Endothelial cell of umbilical vein (primary cell): Measurements from ENCODE around the gene CABCOCO1.

Experiments
- CTCF ChIP-seq, 2 donors: IDR thresholded peaks; 1 replicate in 1 of 2; 2 replicates in 1 of 2; pipeline ENCODE4 v1.5.1; 2011; ENCODE audit warnings: low read length in 2 of 2, mild to moderate bottlenecking in 2 of 2, moderate library complexity in 2 of 2, control low read depth in 1 of 2, inconsistent platforms in 1 of 2, low read depth in 1 of 2; ENCODE audit not compliant: insufficient read depth in 1 of 2; ENCODE audit errors: extremely low read depth in 1 of 2
- EZH2 ChIP-seq: IDR thresholded peaks from 2 replicates; pipeline ENCODE4 v1.6.1; 2012; ENCODE audit warnings: borderline replicate concordance, low read depth, mild to moderate bottlenecking, moderate library complexity, low read length, inconsistent platforms; ENCODE audit not compliant: severe bottlenecking
- GATA2 ChIP-seq: IDR thresholded peaks from 2 replicates; pipeline ENCODE4 v1.7.0; 2011; ENCODE audit warnings: low read depth, mild to moderate bottlenecking, moderate library complexity, mixed read lengths, low read length; ENCODE audit not compliant: insufficient read length, insufficient read depth
- MAX ChIP-seq: IDR thresholded peaks from 2 replicates; pipeline ENCODE4 v1.6.1; 2011; ENCODE audit not compliant: insufficient read depth, insufficient read length
- POLR2A ChIP-seq: IDR thresholded peaks from 2 replicates; pipeline ENCODE4 v1.6.1; 2012; ENCODE audit warnings: low read depth, mild to moderate bottlenecking, control low read depth, low read length

- TF ChIP-seq POLR2A (no peak), CTCF (IDR thresholded peaks at IDR 0.05; ENCODE audit: extremely low read depth in 1 of 2, insufficient read depth in 1 of 2, low read depth in 1 of 2, low read length in 2 of 2) (no peak), MAX (no peak), EZH2 (no peak), GATA2 (no peak)
These were observed 20.6 kb downstream of the CABCOCO1 start for GRCh38 chr10:61683319-61683718.
